ENCODE measurements around the gene PSMD9. TPM values are rescaled to one million over a fixed set of nuclear protein-coding genes. Genes with fewer than 3 reads are reported as not detected.

PSMD9 gene, protein sequence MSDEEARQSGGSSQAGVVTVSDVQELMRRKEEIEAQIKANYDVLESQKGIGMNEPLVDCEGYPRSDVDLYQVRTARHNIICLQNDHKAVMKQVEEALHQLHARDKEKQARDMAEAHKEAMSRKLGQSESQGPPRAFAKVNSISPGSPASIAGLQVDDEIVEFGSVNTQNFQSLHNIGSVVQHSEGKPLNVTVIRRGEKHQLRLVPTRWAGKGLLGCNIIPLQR
- total RNA-seq (130 and 132 TPM in 2 replicates), polyA plus RNA-seq (78.4 and 110 TPM in 2 replicates)

DNA sequence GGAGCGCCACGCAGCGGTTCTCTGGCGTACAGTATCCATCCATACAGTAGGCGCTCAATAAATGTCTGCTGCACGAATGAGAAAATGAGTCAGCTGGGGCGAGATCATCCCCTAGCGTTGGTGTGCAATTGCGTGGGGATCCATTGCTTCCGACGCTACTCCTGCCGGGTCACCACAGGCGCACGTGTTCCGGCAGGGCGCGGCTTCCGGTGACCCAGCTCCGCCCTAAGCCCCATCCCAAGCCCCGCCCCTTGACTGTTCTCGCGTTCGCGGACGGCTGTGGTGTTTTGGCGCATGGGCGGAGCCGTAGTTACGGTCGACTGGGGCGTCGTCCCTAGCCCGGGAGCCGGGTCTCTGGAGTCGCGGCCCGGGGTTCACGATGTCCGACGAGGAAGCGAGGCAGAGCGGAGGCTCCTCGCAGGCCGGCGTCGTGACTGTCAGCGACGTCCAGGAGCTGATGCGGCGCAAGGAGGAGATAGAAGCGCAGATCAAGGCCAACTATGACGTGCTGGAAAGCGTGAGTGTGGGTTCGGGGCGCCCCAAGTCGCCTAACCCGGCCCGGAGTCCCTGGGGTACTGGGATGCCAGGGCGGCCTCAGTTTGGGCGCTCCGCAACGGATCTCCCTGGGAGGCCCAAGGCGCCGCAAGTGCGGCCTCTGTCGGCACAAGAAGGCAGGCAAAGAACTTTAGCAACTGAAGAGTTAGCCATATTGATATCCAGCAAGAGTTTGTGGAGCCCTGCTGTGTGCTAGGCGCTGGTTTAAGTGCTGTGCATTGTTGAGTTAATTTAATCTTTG lies at the start of gene PSMD9:
Gene PSMD9, plus strand, starts transcription at position 313 of the 796 bp plus-strand sequence. Its CDS starts 67 bp downstream, at position 380.
- no peaks in the 10 kb centered on the region for H3K4me1 ChIP-seq (ENCODE audit: low read depth)
- TF ChIP-seq CTCF (IDR thresholded peaks at IDR 0.05; ENCODE audit: low read depth, low read length), result peak; percentile 80
- no peaks in the 10 kb centered on the region for H3K36me3 ChIP-seq
- peak; percentile 98 to 99 for DNase-seq (ENCODE audit: low read depth in 1 of 2, low spot score in 1 of 2)
- peak within 1 kb of the TSS; percentile 82 for H3K27ac ChIP-seq
- no peaks in the 10 kb centered on the region for H3K27me3 ChIP-seq
- H3K4me3 ChIP-seq, result peak within 1 kb of the TSS; percentile 43
- no peaks in the 10 kb centered on the region for H3K9me3 ChIP-seq (ENCODE audit: low read depth)

GRCh38 chr12:121839106-121839992 lies 49.2 kb upstream of the PSMD9 start:
- DNase-seq (ENCODE audit: low read depth in 1 of 2, low spot score in 1 of 2), result peak; percentile 99
- Histone ChIP-seq H3K36me3 (no peaks in the 10 kb centered on the region), H3K4me3 (peak overlapping the region; percentile 36), H3K27ac (no peak overlapping the region), H3K9me3 (ENCODE audit: low read depth) (no peaks in the 10 kb centered on the region), H3K27me3 (no peaks in the 10 kb centered on the region), H3K4me1 (ENCODE audit: low read depth) (peaks cover 10% of the 10 kb centered on the region)
- peak; percentile 38 for TF ChIP-seq CTCF (IDR thresholded peaks at IDR 0.05; ENCODE audit: low read depth, low read length)

DNA sequence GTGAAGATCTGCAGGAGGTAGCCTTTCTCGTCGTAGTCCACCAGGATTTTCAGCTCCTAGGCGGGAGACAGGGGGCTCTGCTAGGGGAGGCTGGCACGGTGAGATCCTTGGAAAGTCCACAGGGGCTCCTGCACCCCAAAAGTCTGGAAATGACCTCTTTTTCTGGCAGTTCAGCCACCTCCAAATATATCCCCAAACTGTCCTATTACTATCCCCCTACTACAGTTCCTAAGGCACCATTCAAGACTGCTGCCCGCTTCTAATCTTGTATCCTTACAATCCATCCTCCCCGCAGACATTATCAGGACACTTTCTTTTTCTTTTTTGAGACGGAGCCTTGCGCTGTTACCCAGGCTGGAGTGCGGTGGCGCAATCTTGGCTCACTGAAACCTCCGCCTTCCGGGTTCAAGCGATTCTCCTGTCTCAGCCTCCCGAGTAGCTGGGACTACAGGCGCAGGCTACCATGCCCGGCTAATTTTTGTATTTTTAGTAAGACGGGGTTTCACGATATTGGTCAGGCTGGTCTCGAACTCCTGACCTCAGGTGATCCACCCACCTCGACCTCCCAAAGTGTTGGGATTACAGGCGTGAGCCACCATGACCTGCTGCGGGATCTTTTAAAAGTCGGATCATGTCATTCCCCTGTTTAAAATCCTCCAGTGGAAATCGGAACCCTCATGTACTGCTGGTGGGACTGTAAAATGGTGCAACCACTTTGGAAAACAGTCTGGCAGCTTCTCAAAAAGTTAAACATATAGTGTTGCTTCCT lies 48.4 kb upstream of the PSMD9 start:
- TF ChIP-seq CTCF (IDR thresholded peaks at IDR 0.05; ENCODE audit: low read depth, low read length), result no peak
- no peak overlapping the region for H3K27ac ChIP-seq

DNA sequence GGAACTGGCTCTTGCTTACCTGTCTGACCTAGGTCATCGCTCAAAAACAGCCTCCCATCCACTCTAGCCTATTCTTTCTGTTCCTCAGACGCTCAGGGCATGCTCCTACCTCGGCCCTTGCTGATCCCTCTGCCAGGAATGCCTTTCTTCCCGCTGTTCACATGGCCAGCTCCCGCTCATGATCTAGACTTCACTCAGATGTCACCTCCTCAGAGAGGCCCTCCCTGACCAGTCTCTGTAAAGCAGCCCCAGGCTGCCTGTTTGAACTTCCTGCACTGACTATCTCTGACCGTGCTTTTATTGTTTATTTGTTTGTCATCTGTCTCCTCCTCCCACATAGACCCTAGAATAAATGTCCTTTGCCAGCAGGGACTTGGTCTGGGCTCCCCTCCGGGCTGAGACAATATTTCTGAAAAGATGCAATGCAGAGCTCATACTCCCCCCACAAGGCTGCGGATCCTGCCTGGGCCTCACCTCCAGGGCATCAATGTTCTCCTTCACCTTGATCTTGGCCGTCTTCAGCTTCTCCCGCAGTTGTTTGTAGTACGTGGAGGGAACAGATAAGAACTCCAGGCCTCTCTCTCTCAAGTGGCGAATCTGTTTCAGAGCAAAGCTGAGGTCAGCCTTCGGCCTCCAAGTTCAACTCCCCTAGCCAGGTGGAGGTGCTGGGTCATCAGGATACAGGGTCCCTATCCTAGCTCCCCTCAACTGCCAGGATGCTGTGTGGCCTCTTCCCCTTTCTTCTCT lies 45.2 kb upstream of the PSMD9 start:
- H3K27ac ChIP-seq, result no peak overlapping the region
- no peak overlapping the region for H3K4me3 ChIP-seq
- DNase-seq (ENCODE audit: low read depth in 1 of 2, low spot score in 1 of 2), result no peak
- no peaks in the 10 kb centered on the region for H3K36me3 ChIP-seq
- TF ChIP-seq CTCF (IDR thresholded peaks at IDR 0.05; ENCODE audit: low read depth, low read length), result no peak
- peaks cover 10% of the 10 kb centered on the region for H3K4me1 ChIP-seq (ENCODE audit: low read depth)
- no peaks in the 10 kb centered on the region for H3K27me3 ChIP-seq
- H3K9me3 ChIP-seq (ENCODE audit: low read depth), result no peaks in the 10 kb centered on the region

More for the DNA sequence above, 48.4 kb upstream of the PSMD9 start:
- no peak for DNase-seq (ENCODE audit: low read depth in 1 of 2, low spot score in 1 of 2)
- peak overlapping the region; percentile 36 for H3K4me3 ChIP-seq
- peaks cover 10% of the 10 kb centered on the region for H3K4me1 ChIP-seq (ENCODE audit: low read depth)
- H3K9me3 ChIP-seq (ENCODE audit: low read depth), result no peaks in the 10 kb centered on the region
- no peaks in the 10 kb centered on the region for H3K36me3 ChIP-seq
- no peaks in the 10 kb centered on the region for H3K27me3 ChIP-seq
